ENCODE results near the gene CNTN4. TPM values are rescaled to one million over a fixed set of nuclear protein-coding genes. Genes with fewer than 3 reads are reported as not detected.
A peak's percentile ranks its signal among the peaks of the same experiment; 100 is the strongest.

The CNTN4 gene
- total RNA-seq, 1 donor from 2014 or later, result not detected

DNA sequence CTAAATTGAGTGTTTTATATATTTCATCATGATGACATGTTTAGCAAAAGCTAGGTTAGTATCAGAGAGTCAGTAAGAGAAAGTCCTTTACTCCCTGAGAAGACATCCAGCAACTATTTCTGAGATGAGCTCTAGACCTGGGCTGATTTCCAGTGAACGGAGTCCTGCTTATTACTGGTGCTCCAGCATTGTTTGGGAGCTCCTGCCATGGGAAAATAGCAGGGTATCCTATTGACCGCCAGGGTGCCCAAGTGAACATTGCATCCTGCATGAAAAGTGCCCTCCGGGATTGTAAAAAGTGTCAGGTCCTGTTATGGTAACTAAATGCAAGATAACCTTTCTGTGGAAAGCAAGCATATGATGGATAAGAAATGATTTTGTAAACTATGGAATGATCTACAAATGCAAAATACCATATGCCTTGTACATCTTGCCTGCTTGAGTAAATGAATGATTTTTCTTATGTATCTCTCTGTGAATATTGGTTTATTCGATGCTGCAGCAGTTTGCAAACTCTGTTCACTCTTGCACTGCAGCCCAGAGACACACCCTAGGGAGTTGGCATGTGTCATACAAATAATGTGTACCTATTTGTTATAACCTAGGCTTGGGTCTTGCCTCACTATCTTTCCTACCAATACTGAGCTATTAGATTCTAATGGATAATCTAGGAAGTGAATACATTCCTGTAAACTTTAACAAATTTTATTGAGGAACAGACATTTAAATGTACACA, 914.8 kb downstream of the CNTN4 start:
- peaks cover 3% of the 10 kb centered on the region for H3K9me3 Mint-ChIP-seq (ENCODE audit: unreplicated experiment)
- H3K9me3 ChIP-seq (ENCODE audit: insufficient read depth, low read depth, low read length), result no peaks in the 10 kb centered on the region
- no peak overlapping the region for H3K4me3 ChIP-seq (ENCODE audit: insufficient read depth, low read depth, low read length)
- H3K9ac ChIP-seq (ENCODE audit: low read length), result no peak overlapping the region
- H3K27me3 Mint-ChIP-seq (ENCODE audit: low read depth, unreplicated experiment), result no peaks in the 10 kb centered on the region
- H3K4me3 Mint-ChIP-seq (ENCODE audit: unreplicated experiment), result no peak overlapping the region
- no peak for FAIRE-seq
- H4K20me1 ChIP-seq (ENCODE audit: insufficient read depth, low read length), result no peaks in the 10 kb centered on the region
- H3K27ac ChIP-seq (ENCODE audit: low read depth, low read length), result no peak overlapping the region
- TF ChIP-seq CTCF (IDR thresholded peaks at IDR 0.05; ENCODE audit: insufficient read depth, low read depth, low read length), result no peak
- TF ChIP-seq EZH2 (IDR thresholded peaks at IDR 0.05; ENCODE audit: insufficient read depth, low read length), result no peak
- H3K27ac Mint-ChIP-seq (ENCODE audit: unreplicated experiment), result no peak overlapping the region
- H3K4me2 ChIP-seq (ENCODE audit: low read length), result no peak overlapping the region
- no peaks in the 10 kb centered on the region for H3K4me1 ChIP-seq (ENCODE audit: insufficient read depth, low read length)
- no peaks in the 10 kb centered on the region for H3K4me1 Mint-ChIP-seq (ENCODE audit: low read depth, unreplicated experiment)
- H3K79me2 ChIP-seq (ENCODE audit: insufficient read depth, low read length), result no peaks in the 10 kb centered on the region
- no peaks in the 10 kb centered on the region for H3K36me3 Mint-ChIP-seq (ENCODE audit: low read depth, unreplicated experiment)
- no peak for DNase-seq (ENCODE audit: low read depth)
- H3K27me3 ChIP-seq (ENCODE audit: insufficient read depth, low read length), result peaks cover 2% of the 10 kb centered on the region
- no peak overlapping the region for H2AFZ ChIP-seq (ENCODE audit: low read depth, low read length)
- no peaks in the 10 kb centered on the region for H3K36me3 ChIP-seq (ENCODE audit: insufficient read depth, low read length)

DNA sequence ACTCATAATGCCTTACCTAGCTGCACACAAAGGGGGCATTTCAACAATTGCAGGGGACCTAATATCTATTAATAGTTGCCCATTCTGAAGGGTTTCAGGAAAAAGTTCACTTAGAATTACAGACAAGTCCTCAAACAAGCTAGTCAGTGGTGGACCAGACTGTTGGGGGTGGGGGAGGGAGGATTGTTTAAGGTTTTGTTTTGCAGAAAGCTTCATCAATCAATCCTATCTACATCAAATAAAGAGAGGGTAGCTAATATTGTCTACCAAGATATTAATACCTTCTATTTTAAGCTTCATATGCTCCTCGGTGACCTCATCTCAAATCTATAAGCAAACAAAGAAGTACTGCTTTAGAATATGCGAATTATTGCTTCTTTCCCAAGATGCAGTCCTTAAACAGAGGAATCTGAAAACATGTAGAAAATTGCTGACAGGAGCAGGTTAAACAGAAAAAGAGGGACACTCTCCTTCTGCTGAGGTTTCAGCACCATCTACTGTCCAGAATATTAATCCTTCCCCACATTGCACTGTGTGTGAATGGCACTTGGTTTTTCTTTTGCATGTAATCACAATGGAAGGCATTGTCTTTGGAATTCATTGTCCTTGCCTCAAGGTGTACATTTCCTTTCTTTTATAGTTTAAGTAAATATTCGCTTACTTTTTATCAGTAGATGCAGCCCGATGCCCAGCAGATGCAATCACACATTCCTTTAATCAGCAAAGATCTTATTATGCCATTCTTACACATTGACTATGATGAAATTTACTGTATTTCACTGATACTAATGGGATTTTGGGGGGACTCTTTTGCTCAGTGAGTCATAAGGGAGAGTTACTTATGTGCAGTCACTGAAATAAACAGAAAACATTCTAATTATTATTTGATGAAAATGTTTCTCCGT, 916.8 kb downstream of the CNTN4 start:
- H3K36me3 ChIP-seq (ENCODE audit: insufficient read depth, low read length), result no peaks in the 10 kb centered on the region
- Mint-ChIP-seq H3K9me3 (ENCODE audit: unreplicated experiment) (peaks cover 3% of the 10 kb centered on the region), H3K4me3 (ENCODE audit: unreplicated experiment) (no peak overlapping the region), H3K36me3 (ENCODE audit: low read depth, unreplicated experiment) (no peaks in the 10 kb centered on the region), H3K27me3 (ENCODE audit: low read depth, unreplicated experiment) (no peaks in the 10 kb centered on the region), H3K4me1 (ENCODE audit: low read depth, unreplicated experiment) (no peaks in the 10 kb centered on the region), H3K27ac (ENCODE audit: unreplicated experiment) (no peak overlapping the region)
- TF ChIP-seq EZH2 (IDR thresholded peaks at IDR 0.05; ENCODE audit: insufficient read depth, low read length) (no peak), CTCF (IDR thresholded peaks at IDR 0.05; ENCODE audit: insufficient read depth, low read depth, low read length) (peak; percentile 40)
- no peaks in the 10 kb centered on the region for H3K4me1 ChIP-seq (ENCODE audit: insufficient read depth, low read length)
- H3K9me3 ChIP-seq (ENCODE audit: insufficient read depth, low read depth, low read length), result no peaks in the 10 kb centered on the region
- FAIRE-seq (no peak), DNase-seq (ENCODE audit: low read depth) (peak; percentile 3)
- H4K20me1 ChIP-seq (ENCODE audit: insufficient read depth, low read length), result no peaks in the 10 kb centered on the region
- no peak overlapping the region for H3K4me2 ChIP-seq (ENCODE audit: low read length)
- H3K4me3 ChIP-seq (ENCODE audit: insufficient read depth, low read depth, low read length), result no peak overlapping the region
- H3K27me3 ChIP-seq (ENCODE audit: insufficient read depth, low read length), result peaks cover 2% of the 10 kb centered on the region
- no peaks in the 10 kb centered on the region for H3K79me2 ChIP-seq (ENCODE audit: insufficient read depth, low read length)
- H3K9ac ChIP-seq (ENCODE audit: low read length), result no peak overlapping the region
- no peak overlapping the region for H3K27ac ChIP-seq (ENCODE audit: low read depth, low read length)
- H2AFZ ChIP-seq (ENCODE audit: low read depth, low read length), result no peak overlapping the region
